Measurements from ENCODE around the gene PLOD3.
"Not testable (repeated sequence)": the region's sequence is repeated elsewhere in the genome, so short reads cannot be mapped to it uniquely, and the experiment has no call there.

PLOD3 gene

DNA sequence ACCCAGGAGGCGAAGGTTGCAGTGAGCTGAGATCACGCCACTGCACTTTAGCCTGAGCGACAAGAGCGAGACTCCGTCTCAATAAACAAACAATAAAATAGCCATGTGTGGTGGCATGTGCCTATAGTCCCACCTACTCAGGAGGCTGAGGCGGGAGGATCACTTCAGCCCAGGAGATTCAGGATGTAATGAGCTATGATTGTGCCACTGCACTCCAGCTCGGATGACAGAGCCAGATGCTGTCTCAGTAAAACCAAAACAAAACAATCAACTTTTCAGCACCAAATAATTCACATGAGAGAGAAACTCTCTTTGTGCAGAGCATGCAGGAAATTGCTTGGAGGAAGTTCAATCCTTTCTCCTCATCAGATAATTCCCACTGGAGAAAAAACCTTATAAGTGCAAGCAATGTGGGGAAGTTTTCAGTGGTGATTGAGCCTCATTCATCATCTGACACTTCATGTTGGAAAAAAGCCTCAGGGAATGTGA, 40.9 kb upstream of the PLOD3 start:
- Histone ChIP-seq H3K27ac (ENCODE audit: low read depth, low read length, poor library complexity, severe bottlenecking) (no peak overlapping the region), H3K9me2 (ENCODE audit: low read depth, low read length) (no peaks in the 10 kb centered on the region), H3K79me2 (ENCODE audit: insufficient read depth, low read length) (no peaks in the 10 kb centered on the region), H3F3A (ENCODE audit: insufficient read depth, low read length) (no peaks in the 10 kb centered on the region), H3K36me3 (ENCODE audit: insufficient read depth, low read length) (no peaks in the 10 kb centered on the region), H3K4me1 (ENCODE audit: insufficient read depth, low read length, severe bottlenecking) (no peaks in the 10 kb centered on the region), H3K9me3 (ENCODE audit: low read length) (no peaks in the 10 kb centered on the region), H3K4me2 (ENCODE audit: low read length) (no peak overlapping the region), H3K4me3 (ENCODE audit: low read depth, low read length, poor library complexity, severe bottlenecking) (no peak overlapping the region), H4K20me1 (ENCODE audit: insufficient read depth, low read length) (no peaks in the 10 kb centered on the region), H3K27me3 (ENCODE audit: insufficient read depth, low read length) (no peaks in the 10 kb centered on the region; the same call in 1 of the 2 replicates), H3K9ac (ENCODE audit: low read length) (no peak overlapping the region), H2AFZ (ENCODE audit: low read length) (no peak overlapping the region)
- no peak for TF ChIP-seq EZH2 (IDR thresholded peaks at IDR 0.05; ENCODE audit: borderline replicate concordance, low read length)
- TF ChIP-seq, protein P1, sequence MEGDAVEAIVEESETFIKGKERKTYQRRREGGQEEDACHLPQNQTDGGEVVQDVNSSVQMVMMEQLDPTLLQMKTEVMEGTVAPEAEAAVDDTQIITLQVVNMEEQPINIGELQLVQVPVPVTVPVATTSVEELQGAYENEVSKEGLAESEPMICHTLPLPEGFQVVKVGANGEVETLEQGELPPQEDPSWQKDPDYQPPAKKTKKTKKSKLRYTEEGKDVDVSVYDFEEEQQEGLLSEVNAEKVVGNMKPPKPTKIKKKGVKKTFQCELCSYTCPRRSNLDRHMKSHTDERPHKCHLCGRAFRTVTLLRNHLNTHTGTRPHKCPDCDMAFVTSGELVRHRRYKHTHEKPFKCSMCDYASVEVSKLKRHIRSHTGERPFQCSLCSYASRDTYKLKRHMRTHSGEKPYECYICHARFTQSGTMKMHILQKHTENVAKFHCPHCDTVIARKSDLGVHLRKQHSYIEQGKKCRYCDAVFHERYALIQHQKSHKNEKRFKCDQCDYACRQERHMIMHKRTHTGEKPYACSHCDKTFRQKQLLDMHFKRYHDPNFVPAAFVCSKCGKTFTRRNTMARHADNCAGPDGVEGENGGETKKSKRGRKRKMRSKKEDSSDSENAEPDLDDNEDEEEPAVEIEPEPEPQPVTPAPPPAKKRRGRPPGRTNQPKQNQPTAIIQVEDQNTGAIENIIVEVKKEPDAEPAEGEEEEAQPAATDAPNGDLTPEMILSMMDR (IDR thresholded peaks at IDR 0.05; ENCODE audit: low read length) = no peak

DNA sequence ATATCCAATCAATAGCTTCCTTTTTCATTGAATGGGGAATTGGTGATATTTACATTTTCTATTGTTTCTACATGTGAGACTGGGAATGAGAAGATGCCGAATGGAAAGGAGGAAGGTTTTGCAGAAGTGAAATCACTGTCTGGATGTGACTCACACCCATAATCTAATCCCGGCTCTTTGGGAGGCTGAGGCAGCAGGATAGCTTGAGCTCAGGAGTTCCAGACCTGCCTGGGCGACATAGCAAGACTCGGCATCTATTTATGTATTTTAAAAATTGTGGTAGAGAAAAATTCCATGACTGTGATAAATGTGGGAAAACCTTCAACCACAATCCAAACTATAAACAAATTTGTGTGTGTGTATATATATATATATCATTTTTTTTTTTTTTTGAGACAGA, 38.4 kb upstream of the PLOD3 start:
- Histone ChIP-seq H3K9me3 (ENCODE audit: low read length) (no peaks in the 10 kb centered on the region), H3K79me2 (ENCODE audit: insufficient read depth, low read length) (peaks cover 12% of the 10 kb centered on the region), H3K27me3 (ENCODE audit: insufficient read depth, low read length) (no peaks in the 10 kb centered on the region), H3K9me2 (ENCODE audit: low read depth, low read length) (no peaks in the 10 kb centered on the region), H3K4me2 (ENCODE audit: low read length) (no peak overlapping the region), H3K9ac (ENCODE audit: low read length) (no peak overlapping the region), H3K4me3 (ENCODE audit: low read depth, low read length, poor library complexity, severe bottlenecking) (no peak overlapping the region), H3K36me3 (ENCODE audit: insufficient read depth, low read length) (no peaks in the 10 kb centered on the region), H4K20me1 (ENCODE audit: insufficient read depth, low read length) (no peaks in the 10 kb centered on the region), H2AFZ (ENCODE audit: low read length) (no peak overlapping the region), H3K4me1 (ENCODE audit: insufficient read depth, low read length, severe bottlenecking) (peaks cover 14% of the 10 kb centered on the region), H3F3A (ENCODE audit: insufficient read depth, low read length) (no peaks in the 10 kb centered on the region), H3K27ac (ENCODE audit: low read depth, low read length, poor library complexity, severe bottlenecking) (no peak overlapping the region)
- TF ChIP-seq, protein P1 (IDR thresholded peaks at IDR 0.05; ENCODE audit: low read length) = no peak
- TF ChIP-seq EZH2 (IDR thresholded peaks at IDR 0.05; ENCODE audit: borderline replicate concordance, low read length) = no peak

DNA sequence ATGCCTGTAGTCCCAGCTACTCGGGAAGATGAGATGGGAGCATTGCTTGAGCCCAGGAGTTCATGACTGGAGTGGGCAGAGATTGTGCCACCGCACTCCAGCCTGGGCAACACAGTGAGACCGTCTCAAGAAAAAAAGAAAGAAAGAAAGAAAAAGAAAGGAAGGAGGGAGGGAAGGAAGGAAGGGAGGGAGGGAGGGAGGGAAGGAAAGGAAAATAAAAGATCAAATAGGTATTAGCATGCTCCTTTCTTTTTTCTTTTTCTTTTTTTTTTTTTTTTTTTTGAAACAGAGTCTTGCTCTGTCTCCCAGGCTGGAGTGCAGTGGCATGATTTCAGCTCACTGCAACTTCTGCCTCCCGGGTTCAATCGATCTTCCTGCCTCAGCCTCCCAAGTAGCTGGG, 35.8 kb upstream of the PLOD3 start:
- H3K4me2 ChIP-seq (ENCODE audit: low read length); H3K27ac ChIP-seq (ENCODE audit: low read depth, low read length, poor library complexity, severe bottlenecking); H3K27me3 ChIP-seq (ENCODE audit: insufficient read depth, low read length); H4K20me1 ChIP-seq (ENCODE audit: insufficient read depth, low read length); H3K9ac ChIP-seq (ENCODE audit: low read length); H3F3A ChIP-seq (ENCODE audit: insufficient read depth, low read length); H3K9me3 ChIP-seq (ENCODE audit: low read length); H3K36me3 ChIP-seq (ENCODE audit: insufficient read depth, low read length); H3K9me2 ChIP-seq (ENCODE audit: low read depth, low read length): not testable (repeated sequence)
- Histone ChIP-seq H2AFZ (ENCODE audit: low read length) (peak overlapping the region; percentile 77; the same call in 1 of the 2 replicates), H3K79me2 (ENCODE audit: insufficient read depth, low read length) (peaks cover 20% of the 10 kb centered on the region), H3K4me3 (ENCODE audit: low read depth, low read length, poor library complexity, severe bottlenecking) (peak overlapping the region; percentile 95), H3K4me1 (ENCODE audit: insufficient read depth, low read length, severe bottlenecking) (peaks cover 23% of the 10 kb centered on the region)
